TTC549 (cell line): Measurements from ENCODE around the gene TTYH3.
"Not testable (repeated sequence)": the region's sequence is repeated elsewhere in the genome, so short reads cannot be mapped to it uniquely, and the experiment has no call there.

Source experiments
- FAIRE-seq: peaks from 2 replicates; lab custom pipeline; 2012; peaks lifted over from hg19 to GRCh38; lab: Jason Lieb, UNC

Gene TTYH3

GRCh38 chr7:2688409-2689342 is 56.9 kb downstream of the TTYH3 start:
- FAIRE-seq, result no peak

DNA sequence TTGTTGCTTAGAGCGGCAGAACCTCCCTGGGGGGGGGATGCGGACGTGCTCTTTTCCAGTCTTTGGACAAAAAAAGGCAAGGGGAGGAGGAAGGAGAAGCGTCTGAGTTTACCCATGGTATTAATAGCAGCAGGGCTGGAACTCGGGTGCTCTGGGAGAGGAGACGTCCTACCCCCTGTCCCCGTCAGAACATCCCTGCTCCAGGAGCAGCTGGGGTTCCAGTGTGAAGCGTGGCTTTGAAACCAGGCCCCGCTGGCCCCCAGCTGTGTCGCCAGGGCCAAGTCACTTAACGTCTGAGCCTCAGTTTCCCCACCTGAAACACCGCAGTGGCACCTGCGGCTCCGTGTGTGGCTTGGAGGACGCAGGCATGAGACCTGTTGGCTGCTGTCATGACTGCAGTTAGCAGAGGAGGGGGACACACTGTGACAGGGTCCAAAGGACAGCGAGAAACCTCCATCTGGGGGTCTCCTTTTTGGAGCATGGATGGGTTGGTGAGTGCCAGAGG is 57.6 kb downstream of the TTYH3 start:
- FAIRE-seq, result no peak

DNA sequence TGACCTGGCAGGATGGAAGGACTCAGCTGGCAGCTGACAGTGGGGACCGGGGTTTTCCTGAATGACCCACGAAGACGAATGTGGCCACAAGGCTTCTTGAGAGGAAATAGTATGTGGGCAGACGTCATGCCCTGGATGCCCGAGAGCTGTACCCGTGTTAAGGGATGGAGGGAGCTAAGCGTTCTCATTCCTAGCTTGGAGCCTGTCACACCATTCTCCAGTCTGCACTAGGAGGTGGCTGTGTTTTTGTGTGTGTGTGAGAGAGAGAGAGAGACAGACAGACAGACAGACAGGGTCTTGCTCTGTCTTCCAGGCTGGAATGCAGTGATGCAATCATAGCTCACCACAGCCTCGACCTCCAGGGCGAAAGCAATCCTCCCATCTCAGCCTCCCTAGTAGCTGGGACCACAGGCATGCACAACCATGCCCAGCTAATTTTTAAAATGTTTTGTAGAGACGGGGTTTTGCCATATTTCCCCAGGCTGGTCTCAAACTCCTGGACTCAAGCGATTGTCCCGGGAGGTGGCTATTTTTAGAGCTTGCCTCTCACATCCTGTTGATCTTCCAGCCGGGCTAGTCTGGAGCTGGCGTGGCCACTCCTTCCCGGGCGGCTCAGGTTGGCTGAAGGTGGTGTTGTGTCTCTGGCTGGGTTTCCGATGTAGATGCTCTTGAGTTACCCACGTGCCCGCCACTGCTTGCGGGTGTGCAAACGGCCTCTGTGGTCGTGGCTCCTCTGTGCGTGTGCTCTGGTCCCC is 58.3 kb downstream of the TTYH3 start:
- no peak for FAIRE-seq

GRCh38 chr7:2691011-2691707 is 59.4 kb downstream of the TTYH3 start:
- no peak for FAIRE-seq

GRCh38 chr7:2691932-2692439 is 60.2 kb downstream of the TTYH3 start:
- not testable (repeated sequence) for FAIRE-seq

DNA sequence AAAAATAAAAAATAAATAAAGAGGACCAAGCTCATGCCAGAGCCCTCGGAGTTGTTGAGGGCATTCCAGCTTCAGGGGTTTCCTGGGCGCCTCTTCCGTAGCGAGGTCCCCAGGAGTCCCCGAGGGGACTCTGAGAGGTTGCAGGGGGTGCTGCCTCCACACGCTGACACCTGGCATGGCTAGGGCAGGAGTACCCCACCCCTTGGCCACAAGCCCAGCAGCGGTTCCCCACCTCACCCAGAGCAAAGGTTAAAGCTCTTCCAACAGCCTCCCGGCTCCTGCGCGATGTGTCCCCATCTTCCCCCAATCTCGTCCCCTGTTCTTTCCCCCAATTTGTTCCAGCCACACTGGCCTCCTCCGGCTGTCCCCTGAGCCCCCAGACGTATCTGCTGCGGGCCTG is 60.8 kb downstream of the TTYH3 start:
- no peak for FAIRE-seq

DNA sequence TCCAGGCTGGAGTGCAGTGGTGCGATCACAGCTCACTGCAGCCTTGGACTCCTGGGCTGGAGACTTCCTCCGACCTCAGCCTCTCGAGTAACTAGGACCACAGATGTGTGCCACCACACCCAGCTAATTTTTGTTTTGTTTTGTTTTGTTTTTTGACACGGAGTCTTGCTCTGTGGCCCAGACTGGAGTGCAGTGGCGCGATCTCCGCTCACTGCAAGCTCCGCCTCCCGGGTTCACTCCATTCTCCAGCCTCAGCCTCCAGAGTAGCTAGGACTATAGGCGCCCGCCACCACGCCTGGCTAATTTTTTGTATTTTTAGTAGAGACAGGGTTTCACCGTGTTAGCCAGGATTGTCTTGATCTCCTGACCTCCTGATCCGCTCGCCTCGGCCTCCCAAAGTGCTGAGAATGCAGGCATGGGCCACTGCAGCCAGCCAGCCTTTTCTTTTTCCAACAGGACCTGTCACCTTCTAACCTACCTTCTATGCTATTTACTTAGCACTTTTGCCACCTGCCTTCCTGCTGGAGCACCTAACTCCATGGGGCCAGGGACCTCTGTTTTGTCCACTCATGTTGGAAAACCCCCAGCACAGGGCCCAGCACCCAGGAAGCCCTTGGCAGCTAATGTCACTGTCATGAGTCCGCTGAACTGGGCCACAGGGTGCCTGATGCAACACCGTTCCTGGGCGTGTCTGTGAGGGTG is 61.8 kb downstream of the TTYH3 start:
- not testable (repeated sequence) for FAIRE-seq

DNA sequence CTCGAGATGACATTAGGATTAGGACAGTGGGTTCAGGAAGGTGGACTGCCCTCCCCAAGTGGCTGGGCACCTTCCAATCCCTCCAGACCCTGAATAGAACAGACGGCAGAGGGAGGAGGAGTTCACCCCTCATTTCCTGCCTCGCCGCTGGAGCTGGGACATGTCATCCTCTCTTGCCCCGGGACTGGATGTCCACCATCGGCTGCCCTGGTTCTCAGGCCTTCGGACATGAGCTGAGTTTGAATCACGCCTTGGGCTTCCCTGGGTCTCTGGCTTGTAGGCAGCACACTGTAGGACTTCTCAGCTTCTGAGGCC is 62.3 kb downstream of the TTYH3 start:
- not testable (repeated sequence) for FAIRE-seq

- FAIRE-seq, result no peak
Observed at GRCh38 chr7:2698581-2699288, 66.9 kb downstream of the TTYH3 start.

DNA sequence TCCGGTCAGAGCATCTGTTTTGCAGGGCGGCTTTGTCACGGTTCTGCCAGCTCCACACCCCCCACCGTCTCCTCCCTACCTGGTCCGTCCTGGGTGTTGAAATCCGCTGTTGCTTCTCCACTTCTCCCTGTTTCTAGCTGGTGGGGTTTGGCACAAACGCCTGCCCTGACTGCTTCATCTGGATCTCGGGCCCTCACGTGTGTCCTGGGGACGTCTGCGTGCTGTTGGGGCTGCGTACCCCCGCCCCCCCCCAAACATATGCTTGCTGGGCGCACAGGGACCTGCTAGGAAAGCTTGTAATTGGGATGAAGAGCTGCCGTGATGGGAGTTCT is 67.5 kb downstream of the TTYH3 start:
- no peak for FAIRE-seq

- FAIRE-seq, result no peak
Observed at GRCh38 chr7:2700141-2700850, 68.5 kb downstream of the TTYH3 start.

DNA sequence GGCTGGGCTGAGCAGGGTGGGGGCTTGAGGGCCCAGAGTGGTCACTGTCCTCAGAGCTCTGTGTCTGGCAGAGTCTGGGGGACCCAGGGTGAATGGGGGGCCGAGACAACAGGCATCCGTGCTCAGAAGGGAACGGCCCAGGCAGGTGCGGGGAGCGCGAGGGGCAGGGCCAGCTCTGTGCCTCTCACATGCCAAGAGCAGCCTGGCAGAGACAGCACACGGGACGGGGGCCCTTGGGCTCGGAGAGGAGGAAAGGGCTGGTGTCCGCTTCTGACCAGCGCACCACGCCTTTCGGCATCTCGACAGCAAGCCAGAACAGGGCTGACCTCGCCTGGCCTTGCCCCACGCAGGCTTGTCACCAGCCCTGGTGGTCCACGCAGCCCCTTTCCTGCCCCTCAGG is 69.6 kb downstream of the TTYH3 start:
- no peak for FAIRE-seq

GRCh38 chr7:2701832-2702593 is 70.2 kb downstream of the TTYH3 start:
- FAIRE-seq, result no peak

- no peak for FAIRE-seq
Observed at GRCh38 chr7:2702594-2702957, 70.8 kb downstream of the TTYH3 start.

GRCh38 chr7:2705371-2706096 is 73.7 kb downstream of the TTYH3 start:
- no peak for FAIRE-seq

- FAIRE-seq, result no peak
Observed at GRCh38 chr7:2706685-2707126, 74.9 kb downstream of the TTYH3 start.

GRCh38 chr7:2707481-2707880 is 75.7 kb downstream of the TTYH3 start:
- FAIRE-seq, result no peak

- FAIRE-seq, result no peak
Observed at GRCh38 chr7:2708041-2708440, 76.3 kb downstream of the TTYH3 start.
